Neutrophil (primary cell): ENCODE results near the gene MYL10.

Experiments used
- H3K27ac ChIP-seq: fragments of 200-600 bp; sonication (generic); 2 replicates; pipeline ENCODE4 v1.5.1; 2016; ENCODE audit warnings: mild to moderate bottlenecking, moderate library complexity
- H3K27me3 ChIP-seq: fragments of 200-600 bp; sonication (generic); 2 replicates; pipeline ENCODE4 v1.6.0; 2016; ENCODE audit warnings: mild to moderate bottlenecking
- H3K36me3 ChIP-seq: fragments of 200-600 bp; sonication (generic); 2 replicates; pipeline ENCODE4 v1.5.1; 2017
- H3K4me1 ChIP-seq, 2 experiments: fragments of 200-600 bp in 1 of 2; sonication (generic) in 1 of 2; 1 replicate in 1 of 2; 2 replicates in 1 of 2; pipeline versions ENCODE4 v1.5.1 to v1.6.1; 2013 to 2016; ENCODE audit warnings: low read depth in 1 of 2, low read length in 1 of 2, mild to moderate bottlenecking in 1 of 2, moderate library complexity in 1 of 2; ENCODE audit not compliant: control insufficient read depth in 1 of 2, insufficient read depth in 1 of 2
- H3K4me3 ChIP-seq, 2 experiments: fragments of 200-600 bp in 1 of 2; sonication (generic) in 1 of 2; 1 replicate in 1 of 2; 2 replicates in 1 of 2; pipeline ENCODE4 v1.5.1; 2013 to 2016; ENCODE audit warnings: low read depth in 1 of 2, low read length in 1 of 2, mild to moderate bottlenecking in 1 of 2, moderate library complexity in 1 of 2
- H3K9me3 ChIP-seq: fragments of 200-600 bp; sonication (generic); 2 replicates; pipeline ENCODE4 v1.5.1; 2016
- CTCF ChIP-seq: fragments of 200-600 bp; sonication (generic); IDR thresholded peaks from 2 replicates; pipeline ENCODE4 v1.5.1; 2016; ENCODE audit warnings: antibody characterized with exemption

Gene MYL10

GRCh38 chr7:101669307-101669706, 40.2 kb upstream of the MYL10 start:
- H3K4me1 ChIP-seq: peaks cover 11% of the 10 kb centered on the region in 2 experiments
- no peaks in the 10 kb centered on the region for H3K9me3 ChIP-seq
- no peaks in the 10 kb centered on the region for H3K36me3 ChIP-seq
- no peak for TF ChIP-seq CTCF
- H3K27ac ChIP-seq: no peak overlapping the region
- no peak overlapping the region for H3K4me3 ChIP-seq
- no peaks in the 10 kb centered on the region for H3K27me3 ChIP-seq

DNA sequence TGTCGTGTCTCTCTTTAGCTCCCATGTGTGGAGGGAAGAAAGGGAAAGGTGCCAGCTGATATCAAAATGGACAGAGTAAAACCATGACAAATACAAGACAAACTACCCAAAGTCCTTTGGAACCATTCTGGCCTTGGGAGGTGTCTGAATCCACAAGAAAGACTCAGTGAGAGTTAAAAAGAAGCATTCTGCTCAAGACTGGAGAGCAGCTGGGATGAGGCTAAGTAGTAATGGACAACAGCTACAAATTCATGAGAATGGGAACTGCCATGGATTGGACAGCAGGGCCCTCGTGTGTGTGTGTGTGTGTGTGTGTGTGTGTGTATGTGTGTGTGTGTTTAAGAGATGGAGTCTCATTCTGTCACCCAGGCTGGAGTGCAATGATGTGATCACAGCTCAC, 39.6 kb upstream of the MYL10 start:
- no peak for TF ChIP-seq CTCF
- no peaks in the 10 kb centered on the region for H3K9me3 ChIP-seq
- no peaks in the 10 kb centered on the region for H3K27me3 ChIP-seq
- peaks cover 11% of the 10 kb centered on the region in 2 experiments for H3K4me1 ChIP-seq
- no peak overlapping the region for H3K27ac ChIP-seq
- no peaks in the 10 kb centered on the region for H3K36me3 ChIP-seq
- H3K4me3 ChIP-seq: no peak overlapping the region

DNA sequence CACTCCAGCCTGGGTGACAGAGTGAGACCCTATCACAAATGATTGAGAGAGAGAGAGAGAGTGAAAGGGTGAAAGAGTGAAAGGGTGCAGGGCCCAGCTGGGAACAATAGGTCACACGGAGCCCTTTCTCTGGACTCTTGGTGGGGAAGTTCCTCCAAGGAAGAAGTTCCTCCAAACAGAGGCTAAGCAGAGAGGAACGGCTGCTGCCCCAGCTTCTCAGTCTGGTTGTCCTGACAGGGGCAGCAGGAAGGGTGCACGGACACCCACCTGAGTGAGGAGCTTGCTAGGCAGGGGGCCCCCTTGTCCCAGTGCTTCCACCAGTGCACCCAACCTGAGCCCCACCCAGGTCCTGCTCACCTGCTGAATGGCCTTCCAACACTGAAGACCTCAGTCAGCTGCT, 38.8 kb upstream of the MYL10 start:
- H3K4me1 ChIP-seq: peaks cover 11% of the 10 kb centered on the region in 2 experiments
- H3K27me3 ChIP-seq: no peaks in the 10 kb centered on the region
- H3K9me3 ChIP-seq: no peaks in the 10 kb centered on the region
- no peak for TF ChIP-seq CTCF
- no peak overlapping the region for H3K4me3 ChIP-seq
- H3K36me3 ChIP-seq: no peaks in the 10 kb centered on the region
- no peak overlapping the region for H3K27ac ChIP-seq

- H3K9me3 ChIP-seq: no peaks in the 10 kb centered on the region
- peaks cover 11% of the 10 kb centered on the region in 2 experiments for H3K4me1 ChIP-seq
- no peak overlapping the region for H3K4me3 ChIP-seq
- no peak for TF ChIP-seq CTCF
- H3K27ac ChIP-seq: no peak overlapping the region
- no peaks in the 10 kb centered on the region for H3K27me3 ChIP-seq
- no peaks in the 10 kb centered on the region for H3K36me3 ChIP-seq
These were observed 38.3 kb upstream of the MYL10 start for GRCh38 chr7:101667399-101667798.

GRCh38 chr7:101666741-101667140, 37.6 kb upstream of the MYL10 start:
- peaks cover 11% of the 10 kb centered on the region in 2 experiments for H3K4me1 ChIP-seq
- H3K4me3 ChIP-seq: no peak overlapping the region
- no peaks in the 10 kb centered on the region for H3K9me3 ChIP-seq
- H3K36me3 ChIP-seq: no peaks in the 10 kb centered on the region
- TF ChIP-seq CTCF: no peak
- H3K27me3 ChIP-seq: no peaks in the 10 kb centered on the region
- H3K27ac ChIP-seq: no peak overlapping the region

- Histone ChIP-seq H3K36me3 (no peaks in the 10 kb centered on the region), H3K9me3 (no peaks in the 10 kb centered on the region), H3K4me1 (peaks cover 11% of the 10 kb centered on the region in 2 experiments), H3K4me3 (no peak overlapping the region), H3K27ac (no peak overlapping the region), H3K27me3 (no peaks in the 10 kb centered on the region)
- TF ChIP-seq CTCF: no peak
These were observed 37.2 kb upstream of the MYL10 start for GRCh38 chr7:101666293-101666692.
